DMS53 treated with DMSO at 0.1 percent for 48 hours (cell line): Measurements from ENCODE around the gene KIF26B.

Experiments
- DNase-seq: peaks from one replicate; lab custom pipeline; 2025; ENCODE audit not compliant: unreplicated experiment; lab: John Stamatoyannopoulos, UW

KIF26B gene

DNA sequence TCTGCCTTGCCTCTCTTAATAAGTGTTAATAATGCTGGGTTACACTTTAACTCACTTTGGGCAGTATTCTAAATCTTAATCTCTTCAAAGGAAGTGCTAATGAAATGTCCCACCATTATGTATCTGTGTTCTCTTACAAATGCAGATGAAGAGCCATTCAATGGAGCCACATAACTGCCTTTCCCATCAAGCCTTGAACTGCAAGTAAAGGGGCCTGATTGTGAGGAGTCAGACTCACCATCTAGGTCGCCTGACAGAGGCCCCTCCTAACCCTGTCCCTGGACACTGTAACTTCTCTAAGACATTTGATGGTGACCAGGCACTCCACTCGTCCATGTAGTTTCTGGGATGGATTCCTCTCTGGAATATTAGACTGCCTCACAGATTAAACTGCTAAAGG, 329.4 kb downstream of the KIF26B start:
- DNase-seq: no peak

- DNase-seq: no peak
Measured at GRCh38 chr1:245485996-245486395, 331.2 kb downstream of the KIF26B start.

DNA sequence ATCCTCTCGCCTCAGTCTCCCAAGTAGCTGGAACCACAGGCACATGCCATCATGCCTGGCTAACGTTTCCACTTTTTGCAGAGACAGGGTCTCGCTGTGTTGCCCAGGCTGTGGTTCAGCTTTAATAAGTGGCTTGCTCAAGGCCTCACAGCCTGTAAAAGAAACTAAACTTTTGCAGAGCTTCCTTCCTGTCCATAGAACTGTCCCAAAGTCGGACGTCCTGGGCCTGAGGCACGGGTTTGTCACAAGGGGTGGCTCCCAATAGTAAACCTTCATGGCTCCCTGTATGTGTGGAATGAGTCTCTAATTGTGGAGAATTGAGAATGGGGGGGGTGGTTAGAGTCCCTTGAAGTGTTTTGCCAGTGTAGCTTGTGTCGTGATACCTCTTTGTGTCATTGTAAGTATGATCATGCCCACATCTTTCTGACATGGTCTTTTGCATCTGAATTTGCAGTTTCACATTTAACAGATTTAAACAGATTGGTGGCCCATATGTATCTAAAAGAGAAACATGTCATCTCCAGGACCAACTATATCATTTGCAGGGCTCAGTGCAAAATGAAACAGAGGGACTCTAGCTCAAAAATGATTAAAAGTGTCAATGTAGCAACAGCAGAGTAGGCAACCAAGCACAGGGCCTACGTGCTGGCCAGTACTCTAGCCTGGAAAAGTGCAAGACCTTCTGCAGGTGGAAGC, 332.1 kb downstream of the KIF26B start:
- no peak for DNase-seq

- DNase-seq: no peak
Measured at GRCh38 chr1:245488346-245489129, 333.8 kb downstream of the KIF26B start.

DNA sequence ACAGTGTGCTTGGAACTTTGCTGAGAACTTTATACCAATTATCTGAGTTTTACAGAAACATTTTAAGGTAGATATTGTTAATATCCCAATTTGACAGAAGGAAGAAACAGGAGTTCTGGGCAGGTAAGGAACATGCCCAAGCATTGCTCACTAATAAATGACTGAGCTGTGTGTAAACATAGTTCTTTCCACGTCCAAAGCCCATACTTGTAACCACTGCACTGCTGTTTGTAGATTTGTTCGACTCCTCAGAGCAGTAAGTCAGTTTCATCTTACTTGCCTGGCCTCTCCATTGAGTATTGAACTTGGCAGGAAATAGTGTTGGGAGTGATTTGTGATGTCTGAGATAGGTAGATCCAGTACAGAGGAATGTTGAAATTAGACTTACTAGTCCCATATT, 335.1 kb downstream of the KIF26B start:
- DNase-seq: no peak

DNA sequence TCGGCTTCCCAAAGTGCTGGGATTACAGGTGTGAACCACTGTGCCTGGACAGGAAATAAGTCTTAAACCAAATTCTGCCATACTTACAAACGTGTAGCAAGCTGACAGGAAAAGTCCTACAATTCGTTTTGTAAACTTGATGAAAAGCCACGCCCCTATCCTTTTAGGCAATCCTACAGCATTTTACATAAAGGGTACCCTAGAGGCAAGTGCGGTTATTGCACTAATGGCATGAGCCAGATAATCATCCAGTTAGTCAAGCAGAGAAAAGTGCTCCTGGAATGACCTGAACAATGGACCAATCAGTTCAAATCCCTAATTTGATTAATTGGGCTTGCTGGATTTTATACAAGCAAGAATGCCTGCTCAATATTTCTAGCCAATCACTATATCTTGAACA, 338.2 kb downstream of the KIF26B start:
- DNase-seq: no peak

DNA sequence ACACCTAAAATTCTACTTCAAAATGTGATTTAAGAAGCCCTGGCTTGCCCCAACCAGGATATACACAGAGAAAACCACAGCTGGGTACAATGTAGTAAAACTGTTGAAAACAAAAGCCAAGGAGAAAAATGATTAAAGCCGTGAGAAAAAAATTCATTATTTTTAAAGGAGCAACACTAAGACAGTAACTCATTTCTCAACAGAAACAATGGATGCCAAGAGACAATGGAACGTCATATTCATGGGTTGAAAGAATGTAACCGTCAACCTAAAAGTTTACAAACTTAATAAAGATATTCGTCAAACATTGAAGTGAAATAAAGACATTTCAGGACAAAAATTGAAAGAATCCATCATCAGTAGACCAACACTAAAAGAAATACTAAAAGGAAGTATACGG, 340.9 kb downstream of the KIF26B start:
- no peak for DNase-seq

DNA sequence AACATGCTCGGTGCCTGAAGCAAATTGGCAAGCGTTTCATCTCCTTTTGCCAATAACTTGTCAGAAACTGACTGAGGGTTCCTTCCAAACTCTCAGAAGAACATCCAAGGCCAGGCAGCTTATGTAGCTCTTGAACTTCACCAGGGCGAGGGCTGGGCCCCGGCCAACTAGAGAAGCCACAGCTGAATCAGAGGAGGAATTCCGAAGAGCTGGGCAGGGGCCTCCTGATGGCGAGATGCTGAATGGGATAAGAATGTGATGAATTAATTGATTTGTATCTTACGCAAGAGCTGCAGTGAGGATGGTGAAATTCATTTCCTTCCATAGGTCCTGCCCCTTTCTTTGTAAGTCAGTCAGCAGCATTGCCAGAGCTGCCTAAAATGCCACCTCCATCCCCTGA, 345.8 kb downstream of the KIF26B start:
- no peak for DNase-seq

GRCh38 chr1:245501633-245502032, 346.8 kb downstream of the KIF26B start:
- DNase-seq: no peak

DNA sequence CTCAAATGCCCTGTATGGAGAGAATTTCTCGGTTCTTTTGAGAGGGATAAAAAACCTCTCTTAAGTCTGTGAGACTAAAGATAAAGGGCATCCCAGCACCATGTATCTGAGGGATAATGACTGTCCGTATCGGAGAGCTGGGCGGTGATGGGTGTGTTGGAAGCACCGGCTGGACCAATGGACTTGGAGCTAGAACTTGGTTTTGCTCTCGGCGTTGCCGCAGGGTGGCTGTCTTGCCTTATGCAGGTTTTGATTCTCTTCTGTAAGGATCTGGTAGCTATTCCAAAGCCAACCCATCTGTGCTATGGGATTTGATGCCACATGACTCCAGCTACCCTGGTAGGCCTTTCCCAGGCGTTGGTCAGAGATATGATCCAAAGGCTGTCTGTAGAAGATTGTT, 348.8 kb downstream of the KIF26B start:
- DNase-seq: no peak

- DNase-seq: no peak
Measured at GRCh38 chr1:245510144-245510543, 355.4 kb downstream of the KIF26B start.

GRCh38 chr1:245512181-245512888, 357.6 kb downstream of the KIF26B start:
- DNase-seq: no peak

GRCh38 chr1:245512980-245513578, 358.3 kb downstream of the KIF26B start:
- no peak for DNase-seq

DNA sequence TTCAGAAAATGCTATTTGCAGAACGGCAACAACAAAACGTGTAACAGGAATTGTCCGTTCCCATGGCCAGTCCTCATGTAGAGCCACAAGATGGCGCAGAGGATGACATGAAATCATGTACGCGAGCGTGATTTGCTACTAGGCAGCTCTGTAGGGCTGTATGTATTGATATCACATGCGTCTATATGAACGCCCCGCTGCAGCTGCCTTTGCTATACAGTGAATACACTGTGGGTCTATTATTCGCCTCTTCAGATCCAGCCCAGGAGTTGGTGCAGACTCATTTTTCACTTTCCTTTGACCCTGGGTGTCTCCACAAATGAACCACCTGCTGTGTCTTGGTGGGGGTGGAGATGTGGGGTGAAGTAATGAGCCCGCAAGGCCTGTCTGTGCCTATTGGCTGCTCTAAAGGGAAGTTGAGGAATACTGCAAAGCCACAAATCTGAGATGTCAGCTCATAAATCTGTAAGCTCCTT, 361.5 kb downstream of the KIF26B start:
- no peak for DNase-seq

- DNase-seq: no peak
Measured at GRCh38 chr1:245520611-245521010, 365.8 kb downstream of the KIF26B start.

DNA sequence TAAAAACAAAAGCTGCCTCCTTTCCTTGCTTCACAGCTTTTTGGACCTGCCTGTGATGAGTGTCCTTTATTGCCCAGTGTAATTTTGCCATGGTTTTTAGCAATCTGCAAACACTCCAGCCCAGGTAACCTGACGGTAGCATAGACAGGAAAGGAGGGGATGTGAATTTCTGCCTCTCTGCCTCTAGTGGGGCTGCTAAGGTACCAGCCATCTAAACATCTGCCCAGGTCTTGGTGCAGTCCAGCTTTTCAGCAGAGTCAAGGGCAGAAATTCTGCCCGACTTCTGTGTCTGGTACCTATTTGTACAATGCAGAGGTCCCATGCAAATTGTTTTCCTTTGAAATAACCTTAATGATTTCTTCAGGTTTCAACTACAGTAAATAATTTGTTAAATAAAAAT, 371.4 kb downstream of the KIF26B start:
- no peak for DNase-seq

GRCh38 chr1:245528258-245528635, 373.5 kb downstream of the KIF26B start:
- DNase-seq: no peak

- DNase-seq: no peak
Measured at GRCh38 chr1:245530937-245531336, 376.2 kb downstream of the KIF26B start.

GRCh38 chr1:245537992-245538391, 383.2 kb downstream of the KIF26B start:
- no peak for DNase-seq

- DNase-seq: no peak
Measured at GRCh38 chr1:245538671-245539070, 383.9 kb downstream of the KIF26B start.

DNA sequence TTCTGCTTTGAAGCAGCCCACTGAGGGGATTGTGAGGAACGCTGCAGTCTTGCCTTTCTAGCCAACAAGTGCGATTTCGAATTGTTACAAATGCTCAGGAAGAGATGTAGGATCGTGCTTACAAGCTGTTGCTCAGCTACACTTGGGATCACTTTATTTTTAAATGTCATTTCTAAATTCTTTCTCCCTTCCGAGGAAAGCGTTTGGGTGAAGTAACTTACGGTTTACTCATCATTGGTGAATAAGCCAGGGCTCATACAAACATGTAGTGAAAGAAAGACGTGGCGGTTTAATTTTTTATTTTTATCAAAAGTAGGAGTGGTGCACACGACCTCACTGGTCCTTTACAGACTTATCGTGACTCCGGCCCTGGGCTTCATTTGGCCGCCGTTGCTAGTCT, 386.6 kb downstream of the KIF26B start:
- DNase-seq: no peak

DNA sequence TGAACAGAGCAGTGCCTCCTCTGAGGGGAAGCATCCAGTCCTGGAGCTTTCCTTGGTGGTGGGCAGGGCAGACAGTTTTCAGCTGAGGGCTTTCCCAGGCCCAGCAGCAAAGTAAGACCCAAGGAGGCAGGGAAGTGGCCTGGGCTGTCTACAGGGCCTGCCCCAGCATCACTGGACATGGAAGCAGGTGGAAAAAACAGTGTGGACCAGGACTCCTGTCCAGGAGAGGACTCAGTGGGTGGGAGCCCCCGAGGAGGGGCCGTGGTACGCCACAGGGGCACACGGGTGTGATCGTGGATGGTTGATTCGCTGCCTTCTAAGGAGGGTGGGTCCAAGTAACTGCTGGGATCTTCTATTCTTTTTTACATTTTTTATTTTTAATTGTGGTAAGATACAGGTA, 387.6 kb downstream of the KIF26B start:
- DNase-seq: no peak
